Keratinocyte (primary cell): Measurements from ENCODE around the gene PCDHGA11.

Experiments
- CTCF ChIP-seq, 3 experiments: IDR thresholded peaks in 1 of 3; conservative IDR thresholded peaks in 1 of 3; optimal IDR thresholded peaks in 1 of 3; 2 replicates in 2 of 3; 3 replicates in 1 of 3; pipeline versions ENCODE3 to v1.5.1; 2011; ENCODE audit warnings: low read length in 3 of 3, mild to moderate bottlenecking in 3 of 3, moderate library complexity in 2 of 3, control low read depth in 1 of 3, inconsistent platforms in 1 of 3; ENCODE audit not compliant: insufficient read depth in 2 of 3; ENCODE audit errors: extremely low read depth in 1 of 3
- EZH2 ChIP-seq: IDR thresholded peaks from one replicate; pipeline ENCODE4 v1.6.1; 2012; ENCODE audit warnings: inconsistent platforms, mild to moderate bottlenecking, low read length, moderate library complexity

- TF ChIP-seq CTCF (optimal IDR thresholded peaks at IDR 0.05 in 1 of 3, IDR thresholded peaks at IDR 0.05 in 1 of 3, conservative IDR thresholded peaks at IDR 0.05 in 1 of 3; ENCODE audit: extremely low read depth in 1 of 3, insufficient read depth in 2 of 3, low read length in 3 of 3) (no peak), EZH2 (no peak)
These were observed 37.5 kb upstream of the PCDHGA11 start for GRCh38 chr5:141383345-141383744.
